ENCODE results near the gene MICAL3. TPM values are rescaled to one million over a fixed set of nuclear protein-coding genes. Genes with fewer than 3 reads are reported as not detected.

The MICAL3 gene
- total and polyA plus RNA-seq, 9 of the 15 experiments (the other 6 are each of a cell fraction or from before 2014, with no cell fraction given) = 0.53 to 32.1 (median 12.3) TPM

DNA sequence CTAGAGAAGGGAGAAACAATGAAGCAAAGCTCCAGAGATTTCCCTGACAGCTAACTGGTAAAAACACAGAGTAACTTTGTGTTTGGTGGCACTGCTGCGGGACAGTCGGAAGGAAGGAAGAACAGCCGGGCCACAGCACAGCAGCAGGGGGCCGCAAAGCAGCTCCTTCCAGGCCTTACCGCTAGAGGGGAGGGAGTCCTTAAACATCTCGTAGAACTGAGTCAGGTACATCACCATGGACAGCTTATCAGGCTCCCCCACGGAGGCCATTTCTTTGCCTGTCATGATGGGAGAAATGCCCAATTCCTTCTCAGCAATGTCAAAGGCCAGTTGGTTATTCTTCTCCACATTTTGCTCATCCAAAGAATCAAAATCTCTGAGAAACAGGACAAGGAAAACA lies 135.5 kb downstream of the MICAL3 start:
- Histone ChIP-seq H3K27me3 (ENCODE audit: control insufficient read depth in 2 of 2, insufficient read depth in 2 of 2, low read length in 2 of 2) (no peaks in the 10 kb centered on the region), H3K4me1 (replicated peaks in 1 of 2; ENCODE audit: control insufficient read depth in 2 of 2, insufficient read depth in 2 of 2, low read length in 2 of 2) (peaks cover 0 to 3% of the 10 kb centered on the region in 2 experiments; a peak in 1 of 5 replicates), H3K4me3 (no peak overlapping the region), H2AFZ (ENCODE audit: low read depth, low read length) (no peak overlapping the region), H3K79me2 (ENCODE audit: control insufficient read depth, insufficient read depth, low read length) (no peaks in the 10 kb centered on the region), H3K4me2 (ENCODE audit: insufficient read depth, low read length) (no peak overlapping the region), H4K20me1 (replicated peaks; ENCODE audit: control insufficient read depth, insufficient read depth, low read length) (no peaks in the 10 kb centered on the region), H3K9me1 (ENCODE audit: control insufficient read depth, insufficient read depth, low read length) (no peaks in the 10 kb centered on the region), H3K9ac (ENCODE audit: insufficient read depth in 1 of 2, low read depth in 2 of 2, low read length in 2 of 2) (no peak overlapping the region), H3K27ac (ENCODE audit: extremely low read depth, low read depth, low read length) (no peak overlapping the region), H3K36me3 (ENCODE audit: control insufficient read depth, insufficient read depth, low read length) (peaks cover 64% of the 10 kb centered on the region), H3K9me3 (replicated peaks; ENCODE audit: control insufficient read depth, insufficient read depth, low read depth, low read length) (no peaks in the 10 kb centered on the region)
- ATAC-seq (peak; percentile 98), DNase-seq (ENCODE audit: extremely low read depth in 1 of 4, low spot score in 3 of 4) (peak; percentile 62 to 81 (median 74)), FAIRE-seq (peak; percentile 91)
- in situ Hi-C loops (cut with MboI) (no loop called here), intact Hi-C loops (cut with micrococcal nuclease) (loop anchor here (1.0 to 5.0 kb wide), 2 partner anchors 133 to 187 kb away; partner anchors contain the start of gene MICAL3)
- ChIA-PET CTCF (ENCODE audit: low intra/inter-chr PET ratio) (interaction anchor here (1.2 to 2.9 kb wide), 2 partner anchors 136 to 187 kb away, joined by 3 to 19 read pairs; no protein-coding TSS in a partner anchor), POLR2A (interaction anchor here (0.6 to 1.4 kb wide), 8 partner anchors 13 to 330 kb away, joined by 3 to 5 read pairs (median 3); no protein-coding TSS in a partner anchor)
- WGBS (ENCODE audit: insufficient coverage, low coverage, missing lambda C conversion rate) = 21% methylated on average over 7 of the region's 7 CpGs
- no TSS peak for BruUV-seq (replicated peaks)
- TF ChIP-seq, protein P1, sequence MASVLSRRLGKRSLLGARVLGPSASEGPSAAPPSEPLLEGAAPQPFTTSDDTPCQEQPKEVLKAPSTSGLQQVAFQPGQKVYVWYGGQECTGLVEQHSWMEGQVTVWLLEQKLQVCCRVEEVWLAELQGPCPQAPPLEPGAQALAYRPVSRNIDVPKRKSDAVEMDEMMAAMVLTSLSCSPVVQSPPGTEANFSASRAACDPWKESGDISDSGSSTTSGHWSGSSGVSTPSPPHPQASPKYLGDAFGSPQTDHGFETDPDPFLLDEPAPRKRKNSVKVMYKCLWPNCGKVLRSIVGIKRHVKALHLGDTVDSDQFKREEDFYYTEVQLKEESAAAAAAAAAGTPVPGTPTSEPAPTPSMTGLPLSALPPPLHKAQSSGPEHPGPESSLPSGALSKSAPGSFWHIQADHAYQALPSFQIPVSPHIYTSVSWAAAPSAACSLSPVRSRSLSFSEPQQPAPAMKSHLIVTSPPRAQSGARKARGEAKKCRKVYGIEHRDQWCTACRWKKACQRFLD (CRISPR knock-in tag; IDR thresholded peaks at IDR 0.05) = no peak
- TF ChIP-seq, protein P2, sequence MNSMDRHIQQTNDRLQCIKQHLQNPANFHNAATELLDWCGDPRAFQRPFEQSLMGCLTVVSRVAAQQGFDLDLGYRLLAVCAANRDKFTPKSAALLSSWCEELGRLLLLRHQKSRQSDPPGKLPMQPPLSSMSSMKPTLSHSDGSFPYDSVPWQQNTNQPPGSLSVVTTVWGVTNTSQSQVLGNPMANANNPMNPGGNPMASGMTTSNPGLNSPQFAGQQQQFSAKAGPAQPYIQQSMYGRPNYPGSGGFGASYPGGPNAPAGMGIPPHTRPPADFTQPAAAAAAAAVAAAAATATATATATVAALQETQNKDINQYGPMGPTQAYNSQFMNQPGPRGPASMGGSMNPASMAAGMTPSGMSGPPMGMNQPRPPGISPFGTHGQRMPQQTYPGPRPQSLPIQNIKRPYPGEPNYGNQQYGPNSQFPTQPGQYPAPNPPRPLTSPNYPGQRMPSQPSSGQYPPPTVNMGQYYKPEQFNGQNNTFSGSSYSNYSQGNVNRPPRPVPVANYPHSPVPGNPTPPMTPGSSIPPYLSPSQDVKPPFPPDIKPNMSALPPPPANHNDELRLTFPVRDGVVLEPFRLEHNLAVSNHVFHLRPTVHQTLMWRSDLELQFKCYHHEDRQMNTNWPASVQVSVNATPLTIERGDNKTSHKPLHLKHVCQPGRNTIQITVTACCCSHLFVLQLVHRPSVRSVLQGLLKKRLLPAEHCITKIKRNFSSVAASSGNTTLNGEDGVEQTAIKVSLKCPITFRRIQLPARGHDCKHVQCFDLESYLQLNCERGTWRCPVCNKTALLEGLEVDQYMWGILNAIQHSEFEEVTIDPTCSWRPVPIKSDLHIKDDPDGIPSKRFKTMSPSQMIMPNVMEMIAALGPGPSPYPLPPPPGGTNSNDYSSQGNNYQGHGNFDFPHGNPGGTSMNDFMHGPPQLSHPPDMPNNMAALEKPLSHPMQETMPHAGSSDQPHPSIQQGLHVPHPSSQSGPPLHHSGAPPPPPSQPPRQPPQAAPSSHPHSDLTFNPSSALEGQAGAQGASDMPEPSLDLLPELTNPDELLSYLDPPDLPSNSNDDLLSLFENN (IDR thresholded peaks at IDR 0.05; ENCODE audit: low read depth in 2 of 2, low read length in 2 of 2) = peak in 1 of 2 experiments; percentile 20; a peak in 1 of 4 replicates
- TF ChIP-seq PRPF4 (IDR thresholded peaks at IDR 0.05; ENCODE audit: insufficient read depth, low read depth, low read length, poor library complexity, severe bottlenecking) = no peak
- no peak for TF ChIP-seq RNF2 (IDR thresholded peaks at IDR 0.05)
- TF ChIP-seq RAD21 (CRISPR knock-in tag; conservative IDR thresholded peaks at IDR 0.05 in 1 of 2, IDR thresholded peaks at IDR 0.05 in 1 of 2) = peak; percentile 58 to 88
- TF ChIP-seq, protein P3, sequence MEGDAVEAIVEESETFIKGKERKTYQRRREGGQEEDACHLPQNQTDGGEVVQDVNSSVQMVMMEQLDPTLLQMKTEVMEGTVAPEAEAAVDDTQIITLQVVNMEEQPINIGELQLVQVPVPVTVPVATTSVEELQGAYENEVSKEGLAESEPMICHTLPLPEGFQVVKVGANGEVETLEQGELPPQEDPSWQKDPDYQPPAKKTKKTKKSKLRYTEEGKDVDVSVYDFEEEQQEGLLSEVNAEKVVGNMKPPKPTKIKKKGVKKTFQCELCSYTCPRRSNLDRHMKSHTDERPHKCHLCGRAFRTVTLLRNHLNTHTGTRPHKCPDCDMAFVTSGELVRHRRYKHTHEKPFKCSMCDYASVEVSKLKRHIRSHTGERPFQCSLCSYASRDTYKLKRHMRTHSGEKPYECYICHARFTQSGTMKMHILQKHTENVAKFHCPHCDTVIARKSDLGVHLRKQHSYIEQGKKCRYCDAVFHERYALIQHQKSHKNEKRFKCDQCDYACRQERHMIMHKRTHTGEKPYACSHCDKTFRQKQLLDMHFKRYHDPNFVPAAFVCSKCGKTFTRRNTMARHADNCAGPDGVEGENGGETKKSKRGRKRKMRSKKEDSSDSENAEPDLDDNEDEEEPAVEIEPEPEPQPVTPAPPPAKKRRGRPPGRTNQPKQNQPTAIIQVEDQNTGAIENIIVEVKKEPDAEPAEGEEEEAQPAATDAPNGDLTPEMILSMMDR (IDR thresholded peaks at IDR 0.05 in 2 of 3, conservative IDR thresholded peaks at IDR 0.05 in 1 of 3; ENCODE audit: insufficient read depth in 2 of 3, low read depth in 1 of 3, low read length in 3 of 3) = peak; percentile 86 to 92 (median 87)
- TF ChIP-seq MXI1 (IDR thresholded peaks at IDR 0.05; ENCODE audit: low read depth, low read length) = no peak
- TF ChIP-seq ZNF316 (IDR thresholded peaks at IDR 0.05) = no peak
- TF ChIP-seq MYNN (IDR thresholded peaks at IDR 0.05) = no peak
- no peak for TF ChIP-seq MYNN (CRISPR knock-in tag; IDR thresholded peaks at IDR 0.05)

Data from K562 (cell line).